ENCODE data around the gene IFIT1.
"Not testable (repeated sequence)": the region's sequence is repeated elsewhere in the genome, so short reads cannot be mapped to it uniquely, and the experiment has no call there.

Gene IFIT1

GRCh38 chr10:89438525-89438924, 46.1 kb downstream of the IFIT1 start:
- DNase-seq = no peak
- TF ChIP-seq CTCF (IDR thresholded peaks at IDR 0.05; ENCODE audit: low read depth, low read length, missing control alignments) = no peak
- in situ Hi-C loops (cut with HindIII; ENCODE audit: low pct_ligation_motif_present, low sequenced_read_pairs) = no loop called here
- Histone ChIP-seq H3K27me3 (replicated peaks) (no peaks in the 10 kb centered on the region), H3K4me3 (ENCODE audit: low read depth, low read length) (no peak overlapping the region), H3K27ac (no peak overlapping the region), H3K36me3 (replicated peaks) (no peaks in the 10 kb centered on the region)

GRCh38 chr10:89440226-89441009, 48.0 kb downstream of the IFIT1 start:
- Histone ChIP-seq H3K27ac (no peak overlapping the region), H3K36me3 (replicated peaks) (no peaks in the 10 kb centered on the region), H3K4me3 (ENCODE audit: low read depth, low read length) (no peak overlapping the region), H3K27me3 (replicated peaks) (no peaks in the 10 kb centered on the region)
- no peak for DNase-seq
- in situ Hi-C loops (cut with HindIII; ENCODE audit: low pct_ligation_motif_present, low sequenced_read_pairs) = no loop called here
- no peak for TF ChIP-seq CTCF (IDR thresholded peaks at IDR 0.05; ENCODE audit: low read depth, low read length, missing control alignments)

GRCh38 chr10:89442289-89442688, 49.9 kb downstream of the IFIT1 start:
- no peak for DNase-seq
- no peak for TF ChIP-seq CTCF (IDR thresholded peaks at IDR 0.05; ENCODE audit: low read depth, low read length, missing control alignments)
- in situ Hi-C loops (cut with HindIII; ENCODE audit: low pct_ligation_motif_present, low sequenced_read_pairs) = no loop called here
- Histone ChIP-seq H3K36me3 (replicated peaks) (no peaks in the 10 kb centered on the region), H3K27ac (no peak overlapping the region), H3K4me3 (ENCODE audit: low read depth, low read length) (no peak overlapping the region), H3K27me3 (replicated peaks) (no peaks in the 10 kb centered on the region)

- H3K4me3 ChIP-seq (ENCODE audit: low read depth, low read length); H3K27ac ChIP-seq; H3K36me3 ChIP-seq (replicated peaks); H3K27me3 ChIP-seq (replicated peaks); in situ Hi-C loops (cut with HindIII; ENCODE audit: low pct_ligation_motif_present, low sequenced_read_pairs); DNase-seq: not testable (repeated sequence)
Observed at GRCh38 chr10:89444819-89445218, 52.4 kb downstream of the IFIT1 start.

- in situ Hi-C loops (cut with HindIII; ENCODE audit: low pct_ligation_motif_present, low sequenced_read_pairs) = no loop called here
- Histone ChIP-seq H3K4me3 (ENCODE audit: low read depth, low read length) (no peak overlapping the region), H3K36me3 (replicated peaks) (no peaks in the 10 kb centered on the region), H3K27ac (no peak overlapping the region), H3K27me3 (replicated peaks) (no peaks in the 10 kb centered on the region)
- no peak for TF ChIP-seq CTCF (IDR thresholded peaks at IDR 0.05; ENCODE audit: low read depth, low read length, missing control alignments)
- no peak for DNase-seq
Observed at GRCh38 chr10:89450901-89451300, 58.5 kb downstream of the IFIT1 start.

- H3K36me3 ChIP-seq (replicated peaks) = no peaks in the 10 kb centered on the region
- no peak for TF ChIP-seq CTCF (IDR thresholded peaks at IDR 0.05; ENCODE audit: low read depth, low read length, missing control alignments)
- no peak overlapping the region for H3K27ac ChIP-seq
- in situ Hi-C loops (cut with HindIII; ENCODE audit: low pct_ligation_motif_present, low sequenced_read_pairs) = no loop called here
- DNase-seq = no peak
- no peaks in the 10 kb centered on the region for H3K27me3 ChIP-seq (replicated peaks)
- no peak overlapping the region for H3K4me3 ChIP-seq (ENCODE audit: low read depth, low read length)
Observed at GRCh38 chr10:89452193-89452592, 59.8 kb downstream of the IFIT1 start.
